Esophagus muscularis mucosa (tissue), 4 donors: ENCODE results near the gene KBTBD4. TPM values are rescaled to one million over a fixed set of nuclear protein-coding genes. Genes with fewer than 3 reads are reported as not detected.
"Not testable (repeated sequence)": the region's sequence is repeated elsewhere in the genome, so short reads cannot be mapped to it uniquely, and the experiment has no call there.

Experiments used
- DNase-seq: peaks from one replicate; pipeline ENCODE4 v3.0.0-alpha.2; 2017; ENCODE audit errors: extremely low spot score
- H3K27ac ChIP-seq, 4 donors: fragments of 200-600 bp; sonication (generic); replicated peaks in 1 of 4; 1 replicate in 3 of 4; 2 replicates in 1 of 4; pipeline ENCODE4 v1.5.1; 2016 to 2019; ENCODE audit warnings: mild to moderate bottlenecking in 1 of 4
- H3K27me3 ChIP-seq, 4 donors: fragments of 200-600 bp; sonication (generic); one replicate each; pipeline versions ENCODE4 v1.5.1 to v1.6.0; 2016 to 2019
- H3K36me3 ChIP-seq, 4 donors: fragments of 200-600 bp; sonication (generic); one replicate each; pipeline ENCODE4 v1.5.1; 2016 to 2019
- H3K4me1 ChIP-seq, 4 donors: fragments of 200-600 bp; sonication (generic); one replicate each; pipeline ENCODE4 v1.5.1; 2016 to 2019
- H3K4me3 ChIP-seq, 4 donors: fragments of 200-600 bp; sonication (generic); 1 replicate in 2 of 4; 2 replicates in 2 of 4; pipeline ENCODE4 v1.5.1; 2016 to 2019; ENCODE audit warnings: mild to moderate bottlenecking in 4 of 4, moderate library complexity in 1 of 4
- H3K9me3 ChIP-seq, 4 donors: fragments of 200-600 bp; sonication (generic); 1 replicate in 3 of 4; 2 replicates in 1 of 4; pipeline ENCODE4 v1.5.1; 2016 to 2019
- EP300 ChIP-seq: sonication (generic); formaldehyde crosslinking; IDR thresholded peaks from one replicate; pipeline ENCODE4 v1.6.1; 2017; ENCODE audit warnings: antibody characterized with exemption
- POLR2A ChIP-seq: fragments of 450-650 bp; IDR thresholded peaks from one replicate; pipeline ENCODE4 v1.6.1; 2017; ENCODE audit warnings: antibody characterized with exemption, moderate library complexity, mild to moderate bottlenecking, low read depth
- POLR2AphosphoS5 ChIP-seq, 2 donors: sonication (generic); formaldehyde crosslinking; IDR thresholded peaks; one replicate each; pipeline ENCODE4 v1.6.1; 2017; ENCODE audit warnings: antibody characterized with exemption in 2 of 2
- WGBS: methylation state at CpG from one replicate; pipeline ENCODE4 v1.1.5; 2018; 5-methylcytosine and 5-hydroxymethylcytosine counted together
- intact Hi-C: fragments of 100-400 bp; cut with DNase I; formaldehyde crosslinking; loops from one replicate; pipeline ENCODE4 v1.15.1; 2023
- small RNA-seq, 3 donors: library from RNA; depleted of rRNA; stranded (forward); fragments of <200 nt; gene quantifications; one replicate each; pipeline ENCODE3, GENCODE V24; 2016
- total RNA-seq, 4 donors: library from RNA; depleted of rRNA; stranded (reverse); fragments of >200 nt; gene quantifications; one replicate each; pipeline versions ENCODE4 v1.1.0 to v1.2.1, GENCODE V29; 2016
- TF ChIP-seq, protein P1 (sequence below), 3 experiments: fragments of 200-600 bp in 2 of 3; fragments of 450-650 bp in 1 of 3; sonication (generic) in 2 of 3; IDR thresholded peaks; one replicate each; pipeline ENCODE4 v1.5.1; 2017 to 2019; ENCODE audit warnings: antibody characterized with exemption in 3 of 3, mild to moderate bottlenecking in 2 of 3, moderate library complexity in 1 of 3

KBTBD4 gene
- total RNA-seq, 4 donors from 2014 or later: 18.7 to 31.2 (median 24.8) TPM

DNA sequence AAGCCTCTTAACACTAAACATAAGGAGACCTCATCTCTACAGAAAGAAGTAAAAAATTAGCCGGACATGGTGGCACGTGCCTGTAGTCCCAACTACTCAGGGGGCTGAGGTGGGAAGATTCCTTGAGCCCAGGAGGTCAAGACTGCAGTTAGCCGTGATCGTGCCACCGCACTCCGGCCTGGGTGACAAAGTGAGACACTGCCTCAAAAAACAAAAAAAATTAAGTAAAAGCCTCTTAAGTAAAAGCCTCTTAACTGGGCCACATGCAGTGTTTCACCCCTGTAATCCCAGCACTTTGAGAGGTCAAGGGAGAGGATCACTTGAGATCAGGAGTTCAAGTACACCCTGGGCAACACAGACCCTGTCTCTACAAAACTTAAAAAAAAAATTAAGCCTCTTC is 51.6 kb downstream of the KBTBD4 start:
- H3K36me3 ChIP-seq: peaks cover 0 to 6% (median 0%) of the 10 kb centered on the region in 4 donors
- no peaks in the 10 kb centered on the region for H3K27me3 ChIP-seq
- WGBS: 91% methylated on average over 6 of the region's 6 CpGs
- peaks cover 50 to 97% (median 87%) of the 10 kb centered on the region in 4 donors for H3K4me1 ChIP-seq
- H3K9me3 ChIP-seq: no peaks in the 10 kb centered on the region
- no peak for DNase-seq
- intact Hi-C loops: no loop called here
- H3K4me3 ChIP-seq: no peak overlapping the region
- peak overlapping the region; percentile 68 to 83 (median 80) for H3K27ac ChIP-seq
- TF ChIP-seq, protein P1, sequence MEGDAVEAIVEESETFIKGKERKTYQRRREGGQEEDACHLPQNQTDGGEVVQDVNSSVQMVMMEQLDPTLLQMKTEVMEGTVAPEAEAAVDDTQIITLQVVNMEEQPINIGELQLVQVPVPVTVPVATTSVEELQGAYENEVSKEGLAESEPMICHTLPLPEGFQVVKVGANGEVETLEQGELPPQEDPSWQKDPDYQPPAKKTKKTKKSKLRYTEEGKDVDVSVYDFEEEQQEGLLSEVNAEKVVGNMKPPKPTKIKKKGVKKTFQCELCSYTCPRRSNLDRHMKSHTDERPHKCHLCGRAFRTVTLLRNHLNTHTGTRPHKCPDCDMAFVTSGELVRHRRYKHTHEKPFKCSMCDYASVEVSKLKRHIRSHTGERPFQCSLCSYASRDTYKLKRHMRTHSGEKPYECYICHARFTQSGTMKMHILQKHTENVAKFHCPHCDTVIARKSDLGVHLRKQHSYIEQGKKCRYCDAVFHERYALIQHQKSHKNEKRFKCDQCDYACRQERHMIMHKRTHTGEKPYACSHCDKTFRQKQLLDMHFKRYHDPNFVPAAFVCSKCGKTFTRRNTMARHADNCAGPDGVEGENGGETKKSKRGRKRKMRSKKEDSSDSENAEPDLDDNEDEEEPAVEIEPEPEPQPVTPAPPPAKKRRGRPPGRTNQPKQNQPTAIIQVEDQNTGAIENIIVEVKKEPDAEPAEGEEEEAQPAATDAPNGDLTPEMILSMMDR (IDR thresholded peaks at IDR 0.05): no peak
- TF ChIP-seq EP300 (no peak), POLR2A (no peak), POLR2AphosphoS5 (IDR thresholded peaks at IDR 0.05) (no peak)

DNA sequence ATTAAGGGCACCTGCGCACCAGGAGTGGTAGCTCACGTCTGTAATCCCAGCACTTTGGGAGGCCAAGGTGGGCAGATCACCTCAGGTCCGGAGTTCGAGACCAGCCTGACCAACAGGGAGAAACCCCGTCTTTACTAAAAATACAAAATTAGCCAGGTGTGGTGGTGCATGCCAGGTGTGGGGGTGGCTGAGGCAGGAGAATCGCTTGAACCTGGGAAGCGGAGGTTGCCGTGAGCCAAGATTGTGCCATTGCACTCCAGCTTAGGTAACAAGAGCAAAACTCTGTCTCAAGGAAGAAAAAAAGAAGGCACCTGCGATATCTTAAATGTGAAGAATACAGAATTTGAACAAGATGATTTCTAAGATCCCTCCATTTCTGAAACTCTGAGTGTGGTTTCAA is 52.7 kb downstream of the KBTBD4 start:
- H3K9me3 ChIP-seq, H3K36me3 ChIP-seq, DNase-seq, H3K4me3 ChIP-seq, H3K27me3 ChIP-seq, intact Hi-C loops: not testable (repeated sequence)
- Histone ChIP-seq H3K4me1 (peaks cover 54 to 97% (median 87%) of the 10 kb centered on the region in 4 donors), H3K27ac (peak overlapping the region; percentile 68 to 83 (median 80))
- WGBS: 87% methylated on average over 9 of the region's 9 CpGs

DNA sequence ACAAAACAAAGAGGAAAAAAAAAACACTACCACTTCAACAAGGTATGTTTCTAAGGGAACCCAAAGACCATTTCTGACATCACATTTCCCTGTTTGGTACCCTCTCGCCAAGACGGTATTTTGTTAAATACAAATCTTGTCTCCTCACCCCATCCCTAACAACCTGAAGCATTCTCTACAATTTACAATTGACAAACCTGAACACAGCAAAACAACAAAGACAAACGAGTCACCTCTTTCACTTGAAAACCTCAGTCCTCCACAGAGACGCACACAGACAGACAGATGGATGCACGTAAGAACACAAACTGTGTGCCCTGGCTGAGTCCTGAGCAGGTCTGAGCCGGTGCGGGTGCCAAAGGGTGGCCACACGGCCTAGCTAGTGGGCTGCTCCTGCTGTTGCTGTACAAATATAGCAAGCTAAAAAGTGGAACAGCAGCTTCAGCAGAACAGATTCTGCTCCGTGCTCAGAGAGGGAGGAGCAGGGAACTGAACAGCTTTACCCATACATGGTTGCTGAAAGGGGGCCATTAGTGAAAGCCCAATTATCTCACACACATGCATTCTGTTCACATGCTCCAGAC is 54.4 kb downstream of the KBTBD4 start:
- TF ChIP-seq POLR2A: no peak
- peak; percentile 27 to 74 for TF ChIP-seq POLR2AphosphoS5 (IDR thresholded peaks at IDR 0.05)
- DNase-seq: no peak
- peak overlapping the region; percentile 37 to 48 (median 45) for H3K4me3 ChIP-seq
- H3K27me3 ChIP-seq: no peaks in the 10 kb centered on the region
- intact Hi-C loops: no loop called here
- peaks cover 62 to 98% (median 88%) of the 10 kb centered on the region in 4 donors for H3K4me1 ChIP-seq
- peak overlapping the region; percentile 68 to 83 (median 80) for H3K27ac ChIP-seq
- 18% methylated on average over 9 of the region's 9 CpGs for WGBS
- H3K36me3 ChIP-seq: peaks cover 0 to 4% (median 0%) of the 10 kb centered on the region in 4 donors
- H3K9me3 ChIP-seq: no peaks in the 10 kb centered on the region

DNA sequence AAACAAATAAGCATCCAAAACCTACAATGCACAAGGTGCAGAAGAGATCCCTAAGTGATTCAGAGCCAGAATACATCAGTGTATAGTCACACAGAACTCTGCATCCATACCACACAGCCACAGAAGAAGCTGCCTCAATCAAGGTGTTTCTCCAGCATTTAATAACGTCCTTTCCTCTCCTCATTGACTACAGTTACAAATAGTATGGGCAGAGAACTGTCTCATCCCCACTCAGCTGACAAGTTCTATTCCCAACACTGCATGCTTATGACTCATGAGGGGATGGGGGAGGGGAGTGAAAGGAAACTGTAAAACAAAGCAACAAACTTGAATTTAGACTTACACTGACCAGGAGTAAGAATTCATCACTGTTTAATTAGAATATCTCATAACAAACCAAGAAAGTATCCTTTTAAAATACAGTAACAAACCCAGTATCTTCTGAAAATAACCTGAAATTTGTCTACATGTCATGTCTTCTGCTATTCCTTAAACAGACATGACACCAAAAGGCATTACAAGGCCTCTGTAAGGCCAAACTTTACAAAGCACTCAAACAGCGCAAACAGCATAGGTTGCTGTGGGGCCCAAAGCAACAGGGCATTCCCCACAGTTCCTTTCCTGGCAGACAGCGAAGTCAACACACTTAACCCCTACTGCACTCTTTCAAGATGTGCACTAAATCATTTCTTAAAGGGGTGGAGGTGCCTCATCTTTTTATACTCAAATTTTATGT is 55.1 kb downstream of the KBTBD4 start:
- intact Hi-C loops: no loop called here
- DNase-seq: no peak
- 4% methylated on average over 3 of the region's 3 CpGs for WGBS
- Histone ChIP-seq H3K27ac (peak overlapping the region; percentile 68 to 83 (median 80)), H3K4me3 (peak overlapping the region; percentile 37 to 48 (median 45)), H3K9me3 (no peaks in the 10 kb centered on the region), H3K4me1 (peaks cover 69 to 99% (median 92%) of the 10 kb centered on the region in 4 donors), H3K36me3 (no peaks in the 10 kb centered on the region), H3K27me3 (no peaks in the 10 kb centered on the region)
- no peak for TF ChIP-seq EP300
- TF ChIP-seq, protein P1 (IDR thresholded peaks at IDR 0.05): no peak
- peak; percentile 52 to 58 for TF ChIP-seq POLR2AphosphoS5 (IDR thresholded peaks at IDR 0.05)
- no peak for TF ChIP-seq POLR2A

Small RNA genes within 50 kb of the gene (small RNA-seq; reads per million reads assigned to genes)
- 0 reads per million in 3 donors for gene RN7SL652P
- 0 reads per million in 3 donors for gene RNU5E-10P

Other genes with a start within 250 kb of the KBTBD4 start
- gene MYBPC3, start 226.3 kb downstream of the KBTBD4 start, total RNA-seq: under 1 TPM in 2 of 4 donors, not detected in 2; 0.06 to 0.17 TPM
- 10 to 100 TPM; 17.6 to 34.6 (median 20.5) TPM for gene SPI1, start 200.4 kb downstream of the KBTBD4 start, total RNA-seq
- 100 to 1,000 TPM in 2 of 4 donors, 10 to 100 TPM in 2; 91.9 to 251 (median 129) TPM for gene SLC39A13, start 170.4 kb downstream of the KBTBD4 start, total RNA-seq
- gene PSMC3, start 152.5 kb downstream of the KBTBD4 start, total RNA-seq: 100 to 1,000 TPM; 163 to 197 (median 182) TPM
- 1 to 10 TPM in 1 of 4 donors, under 1 TPM in 3; 0.42 to 1.4 (median 0.70) TPM for gene RAPSN, start 129.8 kb downstream of the KBTBD4 start, total RNA-seq
- gene CELF1, start 25.8 kb downstream of the KBTBD4 start, total RNA-seq: 100 to 1,000 TPM in 2 of 4 donors, 10 to 100 TPM in 2; 69.6 to 151 (median 99.3) TPM
- 10 to 100 TPM; 63.0 to 96.4 (median 79.6) TPM for gene PTPMT1, start 13.4 kb downstream of the KBTBD4 start, total RNA-seq
- 10 to 100 TPM; 53.5 to 76.7 (median 72.0) TPM for gene NDUFS3, start 104 bp upstream of the KBTBD4 start, total RNA-seq
- under 1 TPM in 2 of 4 donors, not detected in 2; 0.66 to 0.80 TPM for gene FAM180B, start 7.7 kb upstream of the KBTBD4 start, total RNA-seq
- 1 to 10 TPM; 1.6 to 2.2 (median 1.7) TPM for gene C1QTNF4, start 15.4 kb upstream of the KBTBD4 start, total RNA-seq
- gene MTCH2, start 63.6 kb upstream of the KBTBD4 start, total RNA-seq: 10 to 100 TPM; 32.5 to 40.6 (median 37.6) TPM
- 1 to 10 TPM in 1 of 4 donors, under 1 TPM in 1, not detected in 2; 0.42 to 1.8 TPM for gene AGBL2, start 136.4 kb upstream of the KBTBD4 start, total RNA-seq
- gene FNBP4, start 188.4 kb upstream of the KBTBD4 start, total RNA-seq: 10 to 100 TPM; 59.3 to 92.2 (median 80.8) TPM